Keratinocyte (primary cell): ENCODE results near the gene MYOT. TPM values are rescaled to one million over a fixed set of nuclear protein-coding genes. Genes with fewer than 3 reads are reported as not detected.

Experiments
- DNase-seq: peaks from one replicate; pipeline ENCODE4 v3.0.0-alpha.2; 2011; ENCODE audit warnings: low read depth, missing footprints, low spot score
- FAIRE-seq: peaks from 2 replicates; lab custom pipeline; 2011; peaks lifted over from hg19 to GRCh38; lab: Jason Lieb, UNC
- H2AFZ ChIP-seq: 2 replicates; pipeline ENCODE4 v1.6.0; 2012; ENCODE audit warnings: low read length, control low read depth, inconsistent platforms; ENCODE audit not compliant: control insufficient read depth
- H3K27ac ChIP-seq: 2 replicates; pipeline ENCODE4 v1.5.1; 2011; ENCODE audit warnings: low read length; ENCODE audit not compliant: control insufficient read depth, insufficient read depth
- H3K27me3 ChIP-seq: 3 replicates; pipeline ENCODE4 v1.6.0; 2011; ENCODE audit warnings: low read length; ENCODE audit not compliant: control insufficient read depth, insufficient read depth; ENCODE audit errors: extremely low read depth
- H3K36me3 ChIP-seq, 2 experiments: 2 replicates in 1 of 2; 3 replicates in 1 of 2; pipeline ENCODE4 v1.5.1; 2011; ENCODE audit warnings: low read length in 2 of 2, mild to moderate bottlenecking in 1 of 2; ENCODE audit not compliant: control insufficient read depth in 2 of 2, insufficient read depth in 2 of 2; ENCODE audit errors: extremely low read depth in 1 of 2
- H3K4me1 ChIP-seq: 3 replicates; pipeline ENCODE4 v1.5.1; 2011; ENCODE audit warnings: low read length; ENCODE audit not compliant: control insufficient read depth, insufficient read depth; ENCODE audit errors: extremely low read depth
- H3K4me2 ChIP-seq: 3 replicates; pipeline ENCODE4 v1.6.0; 2011; ENCODE audit warnings: low read depth, low read length; ENCODE audit not compliant: control insufficient read depth, insufficient read depth; ENCODE audit errors: extremely low read depth
- H3K4me3 ChIP-seq, 3 experiments: fragments of 200-600 bp in 1 of 3; sonication (generic) in 1 of 3; 2 replicates in 2 of 3; 3 replicates in 1 of 3; pipeline ENCODE4 v1.5.1; 2011 to 2016; ENCODE audit warnings: low read length in 3 of 3, mild to moderate bottlenecking in 3 of 3, control low read depth in 2 of 3, inconsistent platforms in 1 of 3, low read depth in 1 of 3, mixed read lengths in 1 of 3, mixed run types in 1 of 3, moderate library complexity in 1 of 3; ENCODE audit not compliant: control insufficient read depth in 2 of 3, insufficient read depth in 2 of 3; ENCODE audit errors: extremely low read depth in 1 of 3
- H3K79me2 ChIP-seq: 2 replicates; pipeline ENCODE4 v1.6.0; 2012; ENCODE audit warnings: low read length; ENCODE audit not compliant: control insufficient read depth, insufficient read depth
- H3K9ac ChIP-seq: 3 replicates; pipeline ENCODE4 v1.6.0; 2011; ENCODE audit warnings: low read length; ENCODE audit not compliant: control insufficient read depth, insufficient read depth; ENCODE audit errors: extremely low read depth
- H3K9me1 ChIP-seq: 3 replicates; pipeline ENCODE4 v1.6.0; 2011; ENCODE audit warnings: low read length; ENCODE audit not compliant: control insufficient read depth, insufficient read depth; ENCODE audit errors: extremely low read depth
- H3K9me3 ChIP-seq: 2 replicates; pipeline ENCODE4 v1.5.1; 2012; ENCODE audit warnings: low read depth, low read length; ENCODE audit not compliant: control insufficient read depth
- H4K20me1 ChIP-seq: 3 replicates; pipeline ENCODE4 v1.6.0; 2011; ENCODE audit warnings: low read length; ENCODE audit not compliant: control insufficient read depth, insufficient read depth; ENCODE audit errors: extremely low read depth
- CTCF ChIP-seq, 3 experiments: IDR thresholded peaks in 1 of 3; conservative IDR thresholded peaks in 1 of 3; optimal IDR thresholded peaks in 1 of 3; 2 replicates in 2 of 3; 3 replicates in 1 of 3; pipeline versions ENCODE3 to v1.5.1; 2011; ENCODE audit warnings: low read length in 3 of 3, mild to moderate bottlenecking in 3 of 3, moderate library complexity in 2 of 3, control low read depth in 1 of 3, inconsistent platforms in 1 of 3; ENCODE audit not compliant: insufficient read depth in 2 of 3; ENCODE audit errors: extremely low read depth in 1 of 3
- EZH2 ChIP-seq: IDR thresholded peaks from one replicate; pipeline ENCODE4 v1.6.1; 2012; ENCODE audit warnings: inconsistent platforms, mild to moderate bottlenecking, low read length, moderate library complexity
- dilution Hi-C: fragments of 300-500 bp; cut with MboI; formaldehyde crosslinking; loops from one replicate; pipeline ENCODE4 v1.7.0; 2020; ENCODE audit warnings: low sequenced_read_pairs; ENCODE audit not compliant: extremely low pct_ligation_motif_present
- polyA plus RNA-seq, 5 experiments: library from polyadenylated mRNA; depleted of rRNA in 3 of 5; stranded (reverse) in 3 of 5; stranded (forward) in 1 of 5; unstranded in 1 of 5; fragments of >200 nt; gene quantifications; 1 replicate in 1 of 5; 2 replicates in 3 of 5; 3 replicates in 1 of 5; pipeline versions ENCODE4 v1.2.1 to v1.2.3, GENCODE V29; 2011 to 2012; ENCODE audit warnings: missing spikeins in 2 of 5, low read depth in 1 of 5, low replicate concordance in 1 of 5

Gene MYOT
- polyA plus RNA-seq, 1 donor (not counting 4 experiments of a cell fraction or from before 2014, with no cell fraction given): 0.55 TPM

GRCh38 chr5:137901011-137901817 is 33.6 kb downstream of the MYOT start:
- no peaks in the 10 kb centered on the region for H4K20me1 ChIP-seq
- H2AFZ ChIP-seq: no peak overlapping the region
- no peak overlapping the region for H3K9ac ChIP-seq
- no peaks in the 10 kb centered on the region for H3K4me1 ChIP-seq
- no peak overlapping the region for H3K27ac ChIP-seq
- FAIRE-seq: no peak
- TF ChIP-seq CTCF (optimal IDR thresholded peaks at IDR 0.05 in 1 of 3, IDR thresholded peaks at IDR 0.05 in 1 of 3, conservative IDR thresholded peaks at IDR 0.05 in 1 of 3; ENCODE audit: extremely low read depth in 1 of 3, insufficient read depth in 2 of 3, low read length in 3 of 3) (no peak), EZH2 (no peak)
- no peak overlapping the region for H3K4me2 ChIP-seq
- dilution Hi-C loops: no loop called here
- H3K79me2 ChIP-seq: no peaks in the 10 kb centered on the region
- H3K9me1 ChIP-seq: no peaks in the 10 kb centered on the region
- no peak for DNase-seq
- no peaks in the 10 kb centered on the region for H3K27me3 ChIP-seq
- no peaks in the 10 kb centered on the region for H3K9me3 ChIP-seq
- no peaks in the 10 kb centered on the region for H3K36me3 ChIP-seq
- H3K4me3 ChIP-seq: no peak overlapping the region

DNA sequence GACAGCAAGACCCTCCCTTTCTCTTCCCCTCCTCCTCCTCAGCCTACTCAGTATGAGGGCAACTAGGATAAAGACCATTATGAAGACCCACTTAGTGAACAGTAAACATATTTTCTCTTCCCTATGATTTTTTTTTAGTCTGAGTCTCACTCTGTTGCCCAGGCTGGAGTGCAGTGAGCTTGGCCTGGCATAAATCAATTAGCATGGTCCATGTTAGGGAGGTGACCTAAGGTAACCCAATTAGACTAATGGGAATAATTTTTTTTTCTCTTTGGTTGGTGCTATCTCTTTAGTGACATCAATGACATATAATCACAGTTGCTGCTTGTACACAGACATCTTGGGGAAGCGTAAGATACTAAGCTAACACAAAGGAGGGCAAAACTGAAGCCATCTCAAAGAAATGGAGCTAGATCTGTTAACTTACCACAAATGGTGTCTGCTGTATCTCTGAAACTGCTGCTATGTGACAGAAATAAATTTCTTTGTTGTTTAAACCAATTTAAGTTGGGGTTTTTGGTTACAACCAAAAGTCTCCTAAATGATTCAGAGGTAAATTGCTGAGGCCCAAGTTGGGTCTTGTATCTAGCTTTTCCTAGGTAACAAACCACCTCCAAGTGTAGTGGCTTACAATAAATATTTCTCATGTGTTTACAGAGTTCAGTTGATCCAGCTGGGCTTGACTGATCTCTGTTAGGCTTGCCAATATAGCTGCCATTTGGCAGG is 34.9 kb downstream of the MYOT start:
- H3K4me1 ChIP-seq: no peaks in the 10 kb centered on the region
- FAIRE-seq: no peak
- no peak overlapping the region for H2AFZ ChIP-seq
- no peak overlapping the region for H3K9ac ChIP-seq
- no peaks in the 10 kb centered on the region for H3K9me3 ChIP-seq
- no peaks in the 10 kb centered on the region for H3K36me3 ChIP-seq
- TF ChIP-seq EZH2 (no peak), CTCF (optimal IDR thresholded peaks at IDR 0.05 in 1 of 3, IDR thresholded peaks at IDR 0.05 in 1 of 3, conservative IDR thresholded peaks at IDR 0.05 in 1 of 3; ENCODE audit: extremely low read depth in 1 of 3, insufficient read depth in 2 of 3, low read length in 3 of 3) (no peak)
- H3K79me2 ChIP-seq: no peaks in the 10 kb centered on the region
- H3K4me2 ChIP-seq: no peak overlapping the region
- H3K9me1 ChIP-seq: no peaks in the 10 kb centered on the region
- H3K4me3 ChIP-seq: no peak overlapping the region
- dilution Hi-C loops: no loop called here
- DNase-seq: no peak
- no peak overlapping the region for H3K27ac ChIP-seq
- no peaks in the 10 kb centered on the region for H4K20me1 ChIP-seq
- no peaks in the 10 kb centered on the region for H3K27me3 ChIP-seq
